ENCODE data around the gene SMG9. TPM values are rescaled to one million over a fixed set of nuclear protein-coding genes. Genes with fewer than 3 reads are reported as not detected.

Gene SMG9
- total and polyA plus RNA-seq, 2 donors (not counting 1 experiment from before 2014, with no cell fraction given), result 6.0 to 6.1 TPM

DNA sequence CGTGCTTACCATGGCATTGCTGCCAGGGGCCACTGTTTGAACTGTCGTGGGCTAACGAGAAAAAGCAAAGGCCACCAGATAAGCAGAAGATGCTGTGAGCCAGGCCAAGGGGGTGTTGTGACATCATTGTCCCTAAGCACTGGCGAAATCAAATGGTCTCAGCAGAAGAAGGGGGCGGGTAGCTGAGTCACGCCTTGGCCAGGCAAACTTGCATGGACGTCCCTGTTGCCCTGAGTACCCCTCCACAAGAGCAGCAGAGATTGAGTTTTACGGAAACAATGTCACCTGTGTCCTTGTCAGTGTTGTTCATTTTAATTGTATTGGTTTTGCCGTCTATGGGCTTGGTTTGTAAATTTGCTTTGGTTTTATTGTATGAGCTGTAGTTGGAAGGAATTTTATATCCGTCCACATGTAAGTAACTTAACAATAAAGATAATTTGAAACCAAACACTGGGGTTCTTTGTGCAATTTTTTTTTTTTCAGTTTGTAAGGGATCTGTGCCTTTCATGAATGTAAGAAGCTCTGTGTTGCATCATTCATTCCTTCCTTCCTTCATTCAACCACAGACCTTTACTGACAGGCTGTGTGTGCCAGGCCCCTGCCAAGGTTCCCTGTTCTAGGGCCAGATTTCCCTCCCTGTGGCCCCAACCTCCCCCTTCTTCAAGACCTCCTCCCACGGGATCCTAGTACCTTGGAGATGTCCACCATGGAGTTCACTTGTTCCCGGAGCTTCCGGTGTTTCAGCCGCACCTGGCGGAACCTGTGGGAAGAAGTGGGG is 13.7 kb upstream of the SMG9 start:
- no peak overlapping the region for H3K27ac ChIP-seq (ENCODE audit: insufficient read depth, low read length)
- H4K20me1 ChIP-seq (ENCODE audit: control insufficient read depth, extremely low read depth, insufficient read depth, low read length), result no peaks in the 10 kb centered on the region
- TF ChIP-seq EZH2 (IDR thresholded peaks at IDR 0.05; ENCODE audit: low read length, missing control alignments), result no peak
- TF ChIP-seq, protein P1, sequence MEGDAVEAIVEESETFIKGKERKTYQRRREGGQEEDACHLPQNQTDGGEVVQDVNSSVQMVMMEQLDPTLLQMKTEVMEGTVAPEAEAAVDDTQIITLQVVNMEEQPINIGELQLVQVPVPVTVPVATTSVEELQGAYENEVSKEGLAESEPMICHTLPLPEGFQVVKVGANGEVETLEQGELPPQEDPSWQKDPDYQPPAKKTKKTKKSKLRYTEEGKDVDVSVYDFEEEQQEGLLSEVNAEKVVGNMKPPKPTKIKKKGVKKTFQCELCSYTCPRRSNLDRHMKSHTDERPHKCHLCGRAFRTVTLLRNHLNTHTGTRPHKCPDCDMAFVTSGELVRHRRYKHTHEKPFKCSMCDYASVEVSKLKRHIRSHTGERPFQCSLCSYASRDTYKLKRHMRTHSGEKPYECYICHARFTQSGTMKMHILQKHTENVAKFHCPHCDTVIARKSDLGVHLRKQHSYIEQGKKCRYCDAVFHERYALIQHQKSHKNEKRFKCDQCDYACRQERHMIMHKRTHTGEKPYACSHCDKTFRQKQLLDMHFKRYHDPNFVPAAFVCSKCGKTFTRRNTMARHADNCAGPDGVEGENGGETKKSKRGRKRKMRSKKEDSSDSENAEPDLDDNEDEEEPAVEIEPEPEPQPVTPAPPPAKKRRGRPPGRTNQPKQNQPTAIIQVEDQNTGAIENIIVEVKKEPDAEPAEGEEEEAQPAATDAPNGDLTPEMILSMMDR (conservative IDR thresholded peaks at IDR 0.05 in 1 of 2, IDR thresholded peaks at IDR 0.05 in 1 of 2; ENCODE audit: low read depth in 1 of 2, low read length in 2 of 2), result no peak
- H3K9ac ChIP-seq (ENCODE audit: insufficient read depth, low read length), result no peak overlapping the region
- no peak overlapping the region for H2AFZ ChIP-seq (ENCODE audit: low read length)
- H3K9me3 ChIP-seq (ENCODE audit: control insufficient read depth, insufficient read depth, low read depth, low read length), result no peaks in the 10 kb centered on the region
- H3K27me3 ChIP-seq (ENCODE audit: control insufficient read depth, insufficient read depth, low read length), result peaks cover 2% of the 10 kb centered on the region
- no peak for DNase-seq (ENCODE audit: low read depth in 2 of 2)
- H3K36me3 ChIP-seq (ENCODE audit: control insufficient read depth, insufficient read depth, low read length), result no peaks in the 10 kb centered on the region
- no peak overlapping the region for H3K4me3 ChIP-seq (replicated peaks in 1 of 4; ENCODE audit: control extremely low read depth in 1 of 4, insufficient read depth in 1 of 4, low read depth in 3 of 4, low read length in 4 of 4)
- H3K79me2 ChIP-seq (ENCODE audit: control insufficient read depth, insufficient read depth, low read length), result no peaks in the 10 kb centered on the region
- no peak overlapping the region for H3K4me2 ChIP-seq (ENCODE audit: extremely low read depth, insufficient read depth, low read length)
- peaks cover 12% of the 10 kb centered on the region for H3K4me1 ChIP-seq (ENCODE audit: control insufficient read depth, extremely low read depth, insufficient read depth, low read length)

DNA sequence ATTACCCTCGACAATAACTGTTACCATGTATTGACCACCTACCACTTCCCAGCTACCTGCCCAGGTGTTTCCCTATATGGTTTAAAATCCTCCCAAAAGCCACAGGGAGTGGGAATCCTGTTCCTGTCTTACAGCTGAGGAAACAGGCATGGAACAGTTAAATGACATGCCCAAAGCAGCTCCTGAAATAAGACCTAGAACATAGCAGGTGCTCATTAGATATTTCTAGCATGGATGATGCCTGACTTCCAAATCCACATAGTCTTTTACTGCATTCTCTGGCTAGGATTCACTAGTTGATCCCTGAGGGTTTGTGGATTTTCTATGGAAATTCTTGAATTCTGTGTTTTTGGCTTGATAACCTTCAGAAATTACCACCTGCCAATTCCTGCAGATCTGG is 13.1 kb upstream of the SMG9 start:
- Histone ChIP-seq H3K4me2 (ENCODE audit: extremely low read depth, insufficient read depth, low read length) (no peak overlapping the region), H3K27ac (ENCODE audit: insufficient read depth, low read length) (no peak overlapping the region), H3K9ac (ENCODE audit: insufficient read depth, low read length) (no peak overlapping the region), H3K27me3 (ENCODE audit: control insufficient read depth, insufficient read depth, low read length) (no peaks in the 10 kb centered on the region), H3K79me2 (ENCODE audit: control insufficient read depth, insufficient read depth, low read length) (no peaks in the 10 kb centered on the region), H3K4me3 (replicated peaks in 1 of 4; ENCODE audit: control extremely low read depth in 1 of 4, insufficient read depth in 1 of 4, low read depth in 3 of 4, low read length in 4 of 4) (no peak overlapping the region), H3K36me3 (ENCODE audit: control insufficient read depth, insufficient read depth, low read length) (no peaks in the 10 kb centered on the region), H4K20me1 (ENCODE audit: control insufficient read depth, extremely low read depth, insufficient read depth, low read length) (no peaks in the 10 kb centered on the region), H3K4me1 (ENCODE audit: control insufficient read depth, extremely low read depth, insufficient read depth, low read length) (peaks cover 16% of the 10 kb centered on the region), H3K9me3 (ENCODE audit: control insufficient read depth, insufficient read depth, low read depth, low read length) (no peaks in the 10 kb centered on the region), H2AFZ (ENCODE audit: low read length) (no peak overlapping the region)
- no peak for DNase-seq (ENCODE audit: low read depth in 2 of 2)
- TF ChIP-seq, protein P1 (conservative IDR thresholded peaks at IDR 0.05 in 1 of 2, IDR thresholded peaks at IDR 0.05 in 1 of 2; ENCODE audit: low read depth in 1 of 2, low read length in 2 of 2), result no peak

DNA sequence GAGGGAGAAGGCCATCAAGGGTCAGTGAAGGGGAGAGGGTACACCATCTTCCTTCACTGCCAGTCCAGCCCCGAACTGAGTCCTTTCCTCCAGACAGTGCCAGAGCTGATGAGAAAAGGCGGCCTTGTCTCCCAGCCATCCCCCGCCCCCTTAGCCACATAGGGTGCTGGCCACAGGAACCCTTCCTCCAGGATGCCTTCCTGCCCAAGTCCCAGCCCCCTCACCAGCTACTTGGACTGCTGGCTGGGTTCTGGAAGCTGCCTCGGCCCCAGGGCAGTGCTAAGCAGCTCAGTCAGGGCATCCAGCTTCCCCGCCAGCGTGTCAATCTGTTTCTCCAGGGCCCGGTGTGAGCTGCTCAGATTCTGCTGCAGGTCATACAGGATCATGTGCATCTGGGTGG is 12.6 kb upstream of the SMG9 start:
- DNase-seq (ENCODE audit: low read depth in 2 of 2), result no peak
- H3K36me3 ChIP-seq (ENCODE audit: control insufficient read depth, insufficient read depth, low read length), result no peaks in the 10 kb centered on the region
- no peak overlapping the region for H3K4me2 ChIP-seq (ENCODE audit: extremely low read depth, insufficient read depth, low read length)
- no peak for TF ChIP-seq EZH2 (IDR thresholded peaks at IDR 0.05; ENCODE audit: low read length, missing control alignments)
- TF ChIP-seq, protein P1 (conservative IDR thresholded peaks at IDR 0.05 in 1 of 2, IDR thresholded peaks at IDR 0.05 in 1 of 2; ENCODE audit: low read depth in 1 of 2, low read length in 2 of 2), result no peak
- no peak overlapping the region for H3K9ac ChIP-seq (ENCODE audit: insufficient read depth, low read length)
- H3K4me3 ChIP-seq (replicated peaks in 1 of 4; ENCODE audit: control extremely low read depth in 1 of 4, insufficient read depth in 1 of 4, low read depth in 3 of 4, low read length in 4 of 4), result no peak overlapping the region
- no peaks in the 10 kb centered on the region for H3K27me3 ChIP-seq (ENCODE audit: control insufficient read depth, insufficient read depth, low read length)
- H4K20me1 ChIP-seq (ENCODE audit: control insufficient read depth, extremely low read depth, insufficient read depth, low read length), result no peaks in the 10 kb centered on the region
- H3K27ac ChIP-seq (ENCODE audit: insufficient read depth, low read length), result no peak overlapping the region
- H3K79me2 ChIP-seq (ENCODE audit: control insufficient read depth, insufficient read depth, low read length), result no peaks in the 10 kb centered on the region
- peaks cover 16% of the 10 kb centered on the region for H3K4me1 ChIP-seq (ENCODE audit: control insufficient read depth, extremely low read depth, insufficient read depth, low read length)
- H2AFZ ChIP-seq (ENCODE audit: low read length), result no peak overlapping the region
- no peaks in the 10 kb centered on the region for H3K9me3 ChIP-seq (ENCODE audit: control insufficient read depth, insufficient read depth, low read depth, low read length)

Data from fibroblast of lung (primary cell).